MM.1S (cell line): ENCODE data around the gene CARMIL1.

Source experiments
- DNase-seq: peaks from one replicate; pipeline ENCODE4 v3.0.0-alpha.2; 2015
- H2AFZ ChIP-seq: fragments of 300-600 bp; sonication (generic); 2 replicates; pipeline ENCODE4 v1.6.0; 2016; ENCODE audit warnings: antibody characterized with exemption, low read length
- H3F3A ChIP-seq: fragments of 300-600 bp; sonication (generic); 2 replicates; pipeline ENCODE4 v1.6.1; 2016; ENCODE audit warnings: mild to moderate bottlenecking, antibody characterized with exemption, low read length, moderate library complexity, mixed read lengths; ENCODE audit not compliant: insufficient read depth
- H3K27ac ChIP-seq: fragments of 300-600 bp; sonication (generic); 2 replicates; pipeline ENCODE4 v1.5.1; 2016; ENCODE audit warnings: mild to moderate bottlenecking, low read length
- H3K27me3 ChIP-seq: fragments of 300-600 bp; sonication (generic); replicated peaks from 2 replicates; pipeline ENCODE4 v1.6.0; 2016; ENCODE audit warnings: low read length; ENCODE audit not compliant: insufficient read depth
- H3K36me3 ChIP-seq: fragments of 300-600 bp; sonication (generic); replicated peaks from 2 replicates; pipeline ENCODE4 v1.6.1; 2016; ENCODE audit warnings: mild to moderate bottlenecking, low read length, mixed read lengths; ENCODE audit not compliant: insufficient read depth
- H3K4me1 ChIP-seq: fragments of 300-600 bp; sonication (generic); 2 replicates; pipeline ENCODE4 v1.6.1; 2016; ENCODE audit warnings: low read length, mixed read lengths
- H3K4me2 ChIP-seq: fragments of 300-600 bp; sonication (generic); 2 replicates; pipeline ENCODE4 v1.6.0; 2016; ENCODE audit warnings: low read depth, low read length
- H3K4me3 ChIP-seq: fragments of 300-600 bp; sonication (generic); 2 replicates; pipeline ENCODE4 v1.5.1; 2016; ENCODE audit warnings: low read length, mixed read lengths
- H3K79me2 ChIP-seq: fragments of 300-600 bp; sonication (generic); 2 replicates; pipeline ENCODE4 v1.6.1; 2016; ENCODE audit warnings: mixed run types, low read length, mixed read lengths
- H3K9ac ChIP-seq: fragments of 300-600 bp; sonication (generic); 2 replicates; pipeline ENCODE4 v1.6.1; 2016; ENCODE audit warnings: low read length, mixed read lengths
- H3K9me2 ChIP-seq: fragments of 300-600 bp; sonication (generic); replicated peaks from 2 replicates; pipeline ENCODE4 v1.6.1; 2016; ENCODE audit warnings: mild to moderate bottlenecking, low read length, mixed read lengths; ENCODE audit not compliant: insufficient read depth
- H3K9me3 ChIP-seq: fragments of 300-600 bp; sonication (generic); replicated peaks from 2 replicates; pipeline ENCODE4 v1.6.1; 2016; ENCODE audit warnings: mild to moderate bottlenecking, low read length, mixed read lengths; ENCODE audit not compliant: insufficient read depth
- H4K20me1 ChIP-seq: fragments of 300-600 bp; sonication (generic); 2 replicates; pipeline ENCODE4 v1.6.1; 2016; ENCODE audit warnings: mild to moderate bottlenecking, low read length, moderate library complexity, mixed read lengths; ENCODE audit not compliant: insufficient read depth
- CTCF ChIP-seq: fragments of 300-600 bp; sonication (generic); IDR thresholded peaks from 2 replicates; pipeline ENCODE4 v1.5.1; 2016; ENCODE audit warnings: antibody characterized with exemption, low read length, mixed read lengths
- EZH2 ChIP-seq: fragments of 300-600 bp; sonication (generic); optimal IDR thresholded peaks from 2 replicates; pipeline ENCODE3; 2017; ENCODE audit warnings: low read depth, mild to moderate bottlenecking, antibody characterized with exemption, low read length, mixed read lengths
- EZH2phosphoT487 ChIP-seq: fragments of 300-600 bp; sonication (generic); IDR thresholded peaks from 2 replicates; pipeline ENCODE4 v1.6.1; 2018; ENCODE audit warnings: antibody characterized with exemption, low read length

Gene CARMIL1

DNA sequence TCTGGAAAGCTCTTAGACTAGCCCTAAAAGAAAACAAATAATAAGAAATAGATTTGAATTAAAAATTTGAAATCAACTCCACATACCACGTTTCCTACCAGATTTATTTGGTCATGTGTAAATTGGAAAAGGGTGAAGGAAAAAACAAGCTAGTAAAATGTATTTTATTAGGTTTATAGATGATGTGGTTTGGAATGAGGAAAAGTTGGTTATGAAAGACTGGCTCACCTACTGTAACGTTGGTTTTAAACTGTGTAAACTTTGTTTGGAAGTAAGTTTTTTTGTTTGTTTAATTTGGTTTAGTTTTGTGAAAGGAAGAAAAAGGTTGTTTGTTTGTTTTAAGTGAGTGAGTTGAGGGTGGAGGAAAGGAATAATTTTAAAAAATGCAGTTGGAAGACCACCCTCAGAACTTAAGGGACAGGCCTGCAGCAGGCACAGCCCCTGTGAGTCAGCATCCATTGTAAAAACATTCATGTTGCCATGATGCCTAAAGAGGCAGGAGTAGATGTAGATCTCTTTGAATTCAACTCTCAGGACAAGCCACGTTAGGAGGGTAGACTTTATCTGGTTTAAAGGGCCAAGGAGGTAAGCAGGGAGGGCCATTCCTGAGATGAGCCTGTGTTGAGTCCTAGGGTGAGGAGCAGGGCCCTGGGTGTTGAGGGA is 279.1 kb downstream of the CARMIL1 start:
- H2AFZ ChIP-seq = no peak overlapping the region
- no peaks in the 10 kb centered on the region for H3K9me3 ChIP-seq
- no peaks in the 10 kb centered on the region for H3K9me2 ChIP-seq
- H3F3A ChIP-seq = peaks cover 9% of the 10 kb centered on the region; the same call in 1 of the 2 replicates
- H4K20me1 ChIP-seq = no peaks in the 10 kb centered on the region
- no peaks in the 10 kb centered on the region for H3K27me3 ChIP-seq
- H3K79me2 ChIP-seq = no peaks in the 10 kb centered on the region
- no peak overlapping the region for H3K4me3 ChIP-seq
- peaks cover 8% of the 10 kb centered on the region for H3K4me1 ChIP-seq
- DNase-seq = no peak
- no peak overlapping the region for H3K27ac ChIP-seq
- no peak overlapping the region for H3K4me2 ChIP-seq
- no peak for TF ChIP-seq CTCF
- no peak for TF ChIP-seq EZH2phosphoT487
- TF ChIP-seq EZH2 = no peak
- no peak overlapping the region for H3K9ac ChIP-seq
- no peaks in the 10 kb centered on the region; the same call in 1 of the 2 replicates for H3K36me3 ChIP-seq

- H3K4me2 ChIP-seq = no peak overlapping the region
- H3K4me1 ChIP-seq = peaks cover 5% of the 10 kb centered on the region
- no peaks in the 10 kb centered on the region for H3K9me2 ChIP-seq
- H3K27ac ChIP-seq = no peak overlapping the region
- H3K27me3 ChIP-seq = no peaks in the 10 kb centered on the region
- no peaks in the 10 kb centered on the region for H3K9me3 ChIP-seq
- H3F3A ChIP-seq = peaks cover 5% of the 10 kb centered on the region; the same call in 1 of the 2 replicates
- no peak overlapping the region for H3K4me3 ChIP-seq
- H3K79me2 ChIP-seq = no peaks in the 10 kb centered on the region
- no peak overlapping the region for H3K9ac ChIP-seq
- no peak for TF ChIP-seq EZH2phosphoT487
- TF ChIP-seq EZH2 = no peak
- no peak for TF ChIP-seq CTCF
- no peaks in the 10 kb centered on the region; the same call in 1 of the 2 replicates for H3K36me3 ChIP-seq
- DNase-seq = no peak
- H4K20me1 ChIP-seq = no peaks in the 10 kb centered on the region
- H2AFZ ChIP-seq = no peak overlapping the region
Measured at GRCh38 chr6:25560865-25561264, 281.7 kb downstream of the CARMIL1 start.

GRCh38 chr6:25564943-25565342 is 285.8 kb downstream of the CARMIL1 start:
- H3K4me3 ChIP-seq = no peak overlapping the region
- TF ChIP-seq CTCF (no peak), EZH2phosphoT487 (no peak), EZH2 (no peak)
- no peak for DNase-seq

More at GRCh38 chr6:25564943-25565342, 285.8 kb downstream of the CARMIL1 start:
- Histone ChIP-seq H3K9me3 (no peaks in the 10 kb centered on the region), H3K27ac (no peak overlapping the region), H3K4me2 (no peak overlapping the region), H3K9me2 (no peaks in the 10 kb centered on the region), H3K9ac (no peak overlapping the region), H2AFZ (no peak overlapping the region), H3F3A (no peaks in the 10 kb centered on the region), H3K27me3 (no peaks in the 10 kb centered on the region), H3K36me3 (no peaks in the 10 kb centered on the region; the same call in 1 of the 2 replicates), H4K20me1 (no peaks in the 10 kb centered on the region), H3K79me2 (no peaks in the 10 kb centered on the region), H3K4me1 (no peaks in the 10 kb centered on the region)
